ENCODE measurements around the gene CARHSP1.
A peak's percentile ranks its signal among the peaks of the same experiment; 100 is the strongest.
"Not testable (repeated sequence)": the region's sequence is repeated elsewhere in the genome, so short reads cannot be mapped to it uniquely, and the experiment has no call there.

CARHSP1 gene

GRCh38 chr16:8854298-8854948 is 14.4 kb downstream of the CARHSP1 start:
- DNase-seq (ENCODE audit: low read depth) = no peak

- no peak for DNase-seq (ENCODE audit: low read depth)
These were observed 15.2 kb downstream of the CARHSP1 start for GRCh38 chr16:8853611-8854010.

GRCh38 chr16:8853150-8853549 is 15.7 kb downstream of the CARHSP1 start:
- DNase-seq (ENCODE audit: low read depth) = no peak

GRCh38 chr16:8852534-8852933 is 16.3 kb downstream of the CARHSP1 start:
- peak; percentile 37 for DNase-seq (ENCODE audit: low read depth)

GRCh38 chr16:8851761-8852403 is 16.9 kb downstream of the CARHSP1 start:
- no peak for DNase-seq (ENCODE audit: low read depth)

- peak; percentile 94 for DNase-seq (ENCODE audit: low read depth)
These were observed 18.4 kb downstream of the CARHSP1 start for GRCh38 chr16:8850279-8850885.

GRCh38 chr16:8849411-8850011 is 19.3 kb downstream of the CARHSP1 start:
- peak; percentile 80 for DNase-seq (ENCODE audit: low read depth)

- peak; percentile 90 for DNase-seq (ENCODE audit: low read depth)
These were observed 19.8 kb downstream of the CARHSP1 start for GRCh38 chr16:8848939-8849391.

- no peak for DNase-seq (ENCODE audit: low read depth)
These were observed 20.4 kb downstream of the CARHSP1 start for GRCh38 chr16:8848231-8848938.

- DNase-seq (ENCODE audit: low read depth) = no peak
These were observed 21.2 kb downstream of the CARHSP1 start for GRCh38 chr16:8847623-8848022.

- DNase-seq (ENCODE audit: low read depth) = no peak
These were observed 21.7 kb downstream of the CARHSP1 start for GRCh38 chr16:8847145-8847544.

GRCh38 chr16:8846401-8846932 is 22.3 kb downstream of the CARHSP1 start:
- no peak for DNase-seq (ENCODE audit: low read depth)

GRCh38 chr16:8845699-8846298 is 23.0 kb downstream of the CARHSP1 start:
- no peak for DNase-seq (ENCODE audit: low read depth)

- not testable (repeated sequence) for DNase-seq (ENCODE audit: low read depth)
These were observed 25.5 kb downstream of the CARHSP1 start for GRCh38 chr16:8843296-8843695.

GRCh38 chr16:8842016-8842415 is 26.8 kb downstream of the CARHSP1 start:
- DNase-seq (ENCODE audit: low read depth) = not testable (repeated sequence)

GRCh38 chr16:8837594-8837993 is 31.2 kb downstream of the CARHSP1 start:
- DNase-seq (ENCODE audit: low read depth) = not testable (repeated sequence)

- DNase-seq (ENCODE audit: low read depth) = not testable (repeated sequence)
These were observed 32.0 kb downstream of the CARHSP1 start for GRCh38 chr16:8836797-8837196.

GRCh38 chr16:8832717-8833105 is 36.1 kb downstream of the CARHSP1 start:
- no peak for DNase-seq (ENCODE audit: low read depth)

GRCh38 chr16:8831871-8832716 is 36.7 kb downstream of the CARHSP1 start:
- no peak for DNase-seq (ENCODE audit: low read depth)

GRCh38 chr16:8831450-8831849 is 37.4 kb downstream of the CARHSP1 start:
- DNase-seq (ENCODE audit: low read depth) = no peak
